Stimulated activated CD4-positive, alpha-beta T cell treated with anti-CD3 and anti-CD28 coated beads, Interleukin-12 subunit alpha, Interleukin-12 subunit beta, amount 100 ng/mL, for 48 hours (primary cell): ENCODE results near the gene ATG4C.
"Not testable (repeated sequence)": the region's sequence is repeated elsewhere in the genome, so short reads cannot be mapped to it uniquely, and the experiment has no call there.

Experiments
- DNase-seq, 3 donors: peaks; one replicate each; pipeline ENCODE4 v3.0.0-alpha.2; 2020; ENCODE audit warnings: low read depth in 2 of 3, low spot score in 1 of 3

ATG4C gene, protein sequence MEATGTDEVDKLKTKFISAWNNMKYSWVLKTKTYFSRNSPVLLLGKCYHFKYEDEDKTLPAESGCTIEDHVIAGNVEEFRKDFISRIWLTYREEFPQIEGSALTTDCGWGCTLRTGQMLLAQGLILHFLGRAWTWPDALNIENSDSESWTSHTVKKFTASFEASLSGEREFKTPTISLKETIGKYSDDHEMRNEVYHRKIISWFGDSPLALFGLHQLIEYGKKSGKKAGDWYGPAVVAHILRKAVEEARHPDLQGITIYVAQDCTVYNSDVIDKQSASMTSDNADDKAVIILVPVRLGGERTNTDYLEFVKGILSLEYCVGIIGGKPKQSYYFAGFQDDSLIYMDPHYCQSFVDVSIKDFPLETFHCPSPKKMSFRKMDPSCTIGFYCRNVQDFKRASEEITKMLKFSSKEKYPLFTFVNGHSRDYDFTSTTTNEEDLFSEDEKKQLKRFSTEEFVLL

DNA sequence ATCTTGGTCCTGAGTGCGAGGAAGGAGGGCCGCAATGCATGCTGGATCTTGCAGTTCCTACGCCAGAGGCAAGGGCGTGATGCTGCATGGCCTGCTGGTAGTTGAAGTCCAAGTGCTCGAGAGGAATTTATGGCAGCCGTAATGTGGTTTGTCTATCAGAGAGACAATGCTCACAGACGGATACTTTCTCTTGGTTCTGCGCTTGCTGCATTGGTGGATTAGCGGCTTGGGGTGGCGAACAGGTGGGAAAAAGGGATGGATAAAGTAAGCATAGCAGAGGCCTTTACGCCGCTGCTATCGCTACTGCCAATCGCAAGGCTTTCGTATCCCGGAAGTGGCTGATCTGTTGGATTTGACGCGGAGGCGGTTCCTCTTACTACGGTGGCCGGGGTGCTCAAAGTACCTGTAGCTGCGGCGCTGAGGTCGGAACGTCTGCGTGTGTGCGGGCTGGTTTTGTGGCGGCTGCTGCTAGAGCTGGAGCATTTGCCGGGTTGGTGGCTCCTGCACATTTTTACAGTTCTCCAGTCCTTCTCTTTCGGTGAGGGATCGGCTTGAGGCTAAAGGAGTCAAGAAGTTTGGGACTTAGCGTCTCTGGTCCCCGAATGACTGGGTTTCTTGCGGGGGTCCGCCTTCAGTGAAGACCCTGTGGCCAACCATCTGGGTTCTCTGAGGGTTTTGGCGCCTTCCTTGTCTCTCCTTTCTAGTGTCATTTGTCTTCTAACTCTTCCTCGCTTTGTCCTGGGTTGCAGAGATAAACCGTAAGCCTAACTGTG, at the start of gene ATG4C:
ATG4C (plus strand) TSS at position 397 of the 773 bp plus-strand sequence. CDS start 19,655 bp downstream, outside the sequence.
- DNase-seq = peak; percentile 83 to 87 (median 84)

DNA sequence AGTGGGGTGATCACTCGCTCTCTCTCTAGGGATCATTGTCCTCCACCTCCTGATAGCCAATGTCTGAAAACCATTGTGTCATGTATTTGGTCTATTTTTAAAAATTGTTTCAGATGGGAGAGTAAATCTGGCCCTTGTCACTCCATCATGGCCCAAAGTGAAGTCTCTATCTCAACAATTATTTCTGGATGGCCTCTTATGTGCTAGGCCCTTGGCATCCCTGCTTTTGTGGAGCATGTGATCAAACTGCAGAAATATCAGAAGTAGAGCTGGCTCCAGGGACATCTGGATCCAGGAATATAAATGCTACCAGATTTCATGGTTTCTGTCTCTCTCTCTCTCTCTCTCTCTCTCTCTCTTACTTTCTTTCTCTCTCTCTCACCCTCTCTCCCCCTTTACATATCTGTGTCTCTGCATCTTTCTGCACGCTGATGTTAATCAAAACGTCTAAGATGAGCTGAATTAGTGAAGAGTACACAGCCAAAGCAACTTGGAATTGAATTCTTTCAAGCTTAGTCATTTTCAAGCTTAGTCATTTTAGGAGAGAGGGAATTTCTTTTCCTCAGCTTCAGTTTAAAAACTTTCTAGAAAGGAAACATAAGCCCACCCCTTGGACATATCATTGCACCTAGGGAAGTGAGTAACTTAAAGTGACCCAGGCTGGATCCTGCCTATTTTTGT, 48.3 kb upstream of the ATG4C start:
- DNase-seq = no peak

DNA sequence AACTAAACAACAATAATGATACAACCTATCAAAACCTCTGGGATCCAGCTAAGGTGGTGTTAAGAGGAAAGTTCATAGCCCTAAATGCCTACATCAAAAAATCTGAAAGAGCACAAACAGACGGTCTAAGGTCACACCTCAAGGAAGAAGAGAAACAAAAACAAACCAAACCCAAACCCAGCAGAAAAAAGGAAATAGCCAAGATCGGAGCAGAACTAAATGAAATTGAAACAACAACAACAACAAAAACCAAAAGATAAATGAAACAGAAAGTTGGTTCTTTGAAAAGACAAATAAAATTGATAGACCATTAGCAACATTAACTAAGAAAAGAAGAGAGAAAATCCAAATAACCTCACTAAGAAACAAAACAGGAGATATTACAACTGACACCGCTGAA, 43.2 kb upstream of the ATG4C start:
- not testable (repeated sequence) for DNase-seq

DNA sequence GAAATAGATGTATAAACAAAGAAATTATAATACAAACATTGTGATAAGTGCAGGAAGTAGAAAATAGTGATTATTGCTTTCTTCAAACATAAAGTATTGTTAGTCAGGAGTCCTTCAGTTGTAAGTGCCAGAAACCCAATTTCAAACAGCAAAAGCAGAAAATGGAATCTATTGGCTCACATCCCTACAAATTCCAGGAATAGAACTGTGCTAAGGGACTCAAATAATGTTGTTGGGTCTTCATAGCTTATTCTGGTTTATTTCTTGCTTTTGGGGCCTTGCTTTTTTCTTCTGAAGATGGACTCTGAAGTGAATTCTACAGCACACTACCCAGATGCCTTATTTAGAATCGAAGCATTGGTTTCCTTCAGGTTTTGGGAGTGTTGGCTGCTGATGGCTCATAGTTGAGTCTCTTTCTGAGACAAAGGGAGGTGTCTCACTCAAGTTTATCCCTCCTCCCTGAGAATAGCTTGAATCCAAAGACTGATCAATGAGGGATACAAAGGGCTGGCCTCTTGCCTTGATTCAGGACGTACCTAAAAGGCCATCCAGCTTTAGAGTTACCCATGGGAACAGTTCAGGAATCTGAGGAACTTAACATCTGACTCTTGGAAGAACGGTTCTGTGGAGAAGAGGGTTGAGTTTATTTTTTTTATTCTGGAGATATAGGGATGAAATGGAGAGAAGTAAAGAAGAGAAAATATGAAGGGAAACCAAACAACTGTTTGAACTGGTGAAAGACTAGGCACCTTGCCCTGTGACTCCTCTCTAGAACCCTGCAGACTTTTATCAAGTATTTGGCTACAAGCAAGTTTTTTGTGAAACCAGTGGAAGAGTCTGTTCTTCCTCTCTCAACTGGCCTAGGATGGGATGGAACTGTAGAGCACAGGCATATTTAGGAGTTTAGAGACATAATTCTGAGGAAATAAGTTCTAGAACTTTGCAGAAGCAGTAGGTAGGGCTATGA, 39.0 kb upstream of the ATG4C start:
- DNase-seq = no peak

DNA sequence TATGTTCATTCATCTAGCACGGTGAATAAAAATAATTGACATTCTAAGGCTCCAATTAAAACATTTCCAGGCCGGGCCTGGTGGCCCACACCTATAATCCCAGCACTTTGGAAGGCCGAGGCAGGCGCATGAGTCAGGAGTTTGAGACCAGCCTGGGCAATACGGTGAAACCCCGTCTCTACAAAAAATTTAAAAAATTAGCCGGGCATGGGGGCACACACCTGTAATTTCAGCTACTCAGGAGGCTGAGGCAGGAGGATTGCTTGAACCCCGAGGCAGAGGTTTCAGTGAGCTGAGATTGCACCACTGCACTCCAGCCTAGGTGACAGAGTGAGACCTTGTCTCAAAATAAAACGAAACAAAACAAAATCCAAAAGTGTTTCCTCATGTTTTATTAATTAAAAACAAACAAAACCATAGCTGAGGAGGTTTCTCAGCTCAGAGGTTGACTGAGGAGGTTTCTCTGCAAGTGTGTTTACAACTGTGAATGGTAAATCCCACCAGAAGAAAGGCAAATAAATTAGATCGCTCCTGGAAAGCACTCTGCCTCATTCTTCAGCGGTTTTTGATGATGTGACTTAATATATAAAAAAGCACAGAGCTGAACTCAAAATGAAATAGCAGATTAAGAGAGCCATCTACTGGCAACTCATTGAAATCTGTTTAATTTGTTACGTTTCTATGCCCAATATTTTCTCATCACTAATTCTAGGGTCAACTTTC, 37.7 kb upstream of the ATG4C start:
- no peak for DNase-seq

DNA sequence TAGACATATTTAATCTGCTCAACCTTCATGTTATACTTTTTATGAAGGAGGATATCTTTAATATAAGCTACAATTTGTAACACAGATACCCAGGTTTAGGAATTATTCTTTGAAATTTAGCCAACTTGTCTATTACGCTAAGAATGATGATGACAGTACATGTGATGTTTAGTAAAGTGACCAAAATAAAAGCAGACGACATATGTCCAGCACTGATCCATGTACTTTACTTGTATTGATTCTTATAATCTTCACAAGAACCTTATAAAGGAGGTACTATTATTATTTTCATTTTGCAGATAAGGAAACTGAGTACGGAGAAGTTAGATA, 37.2 kb upstream of the ATG4C start:
- DNase-seq = no peak

DNA sequence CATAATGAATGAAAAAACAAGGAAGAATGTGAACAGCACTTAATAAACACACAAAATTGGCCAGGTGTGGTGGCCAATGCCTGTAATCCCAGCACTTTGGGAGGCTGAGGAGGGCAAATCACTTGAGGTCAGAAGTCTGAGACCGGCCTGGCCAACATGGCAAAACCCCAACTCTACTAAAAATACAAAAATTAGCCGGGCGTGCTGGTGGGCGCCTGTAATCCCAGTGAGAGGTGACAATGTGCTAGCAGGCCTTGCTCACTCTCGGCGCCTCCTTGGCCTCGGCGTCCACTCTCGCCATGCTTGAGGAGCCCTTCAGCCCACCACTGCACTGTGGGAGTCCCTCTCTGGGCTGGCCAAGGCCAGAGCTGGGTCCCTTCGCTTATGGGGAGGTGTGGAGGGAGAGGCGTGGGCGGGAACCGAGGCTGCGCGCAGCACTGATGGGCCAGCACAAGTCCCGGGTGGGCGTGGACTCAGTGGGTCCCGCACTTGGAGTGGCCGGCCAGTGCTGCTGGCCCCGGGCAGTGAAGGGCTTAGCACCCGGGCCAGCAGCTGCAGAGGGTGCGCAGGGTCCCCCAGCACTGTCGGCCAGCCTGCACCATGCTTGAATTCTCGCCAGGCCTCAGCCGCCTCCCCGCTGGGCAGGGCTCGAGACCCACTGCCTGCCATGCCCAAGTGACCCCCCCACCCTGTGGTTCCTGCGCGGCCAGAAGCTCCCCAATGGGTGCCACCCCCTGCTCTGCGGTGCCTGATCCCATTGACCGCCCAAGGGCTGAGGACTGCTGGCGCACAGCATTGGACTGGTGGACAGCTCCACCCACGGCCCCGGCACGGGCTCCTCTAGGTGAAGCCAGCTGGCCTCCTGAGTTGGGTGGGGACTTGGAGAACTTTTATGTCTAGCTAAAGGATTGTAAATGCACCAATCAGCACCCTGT, 30.6 kb upstream of the ATG4C start:
- no peak for DNase-seq

DNA sequence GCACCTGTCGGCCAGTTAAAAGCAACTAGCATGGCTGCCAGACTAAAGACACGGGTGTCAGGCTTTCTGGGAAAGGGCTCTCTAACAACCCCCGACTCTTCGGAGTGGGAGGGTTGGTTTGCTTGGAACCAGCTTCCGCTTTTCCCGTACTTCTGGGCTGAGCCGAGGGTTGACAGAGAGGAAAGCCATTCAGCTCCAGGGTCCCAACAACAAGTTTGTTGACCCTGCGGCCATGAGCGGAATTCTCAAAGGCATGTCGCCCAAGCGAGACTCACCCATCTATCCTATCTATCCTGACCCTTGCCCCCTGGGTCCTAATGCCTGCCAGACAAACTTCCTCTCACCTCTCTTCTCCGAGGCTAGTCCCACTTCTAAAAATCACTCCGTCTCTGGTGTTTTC, 29.0 kb upstream of the ATG4C start:
- DNase-seq = not testable (repeated sequence)

DNA sequence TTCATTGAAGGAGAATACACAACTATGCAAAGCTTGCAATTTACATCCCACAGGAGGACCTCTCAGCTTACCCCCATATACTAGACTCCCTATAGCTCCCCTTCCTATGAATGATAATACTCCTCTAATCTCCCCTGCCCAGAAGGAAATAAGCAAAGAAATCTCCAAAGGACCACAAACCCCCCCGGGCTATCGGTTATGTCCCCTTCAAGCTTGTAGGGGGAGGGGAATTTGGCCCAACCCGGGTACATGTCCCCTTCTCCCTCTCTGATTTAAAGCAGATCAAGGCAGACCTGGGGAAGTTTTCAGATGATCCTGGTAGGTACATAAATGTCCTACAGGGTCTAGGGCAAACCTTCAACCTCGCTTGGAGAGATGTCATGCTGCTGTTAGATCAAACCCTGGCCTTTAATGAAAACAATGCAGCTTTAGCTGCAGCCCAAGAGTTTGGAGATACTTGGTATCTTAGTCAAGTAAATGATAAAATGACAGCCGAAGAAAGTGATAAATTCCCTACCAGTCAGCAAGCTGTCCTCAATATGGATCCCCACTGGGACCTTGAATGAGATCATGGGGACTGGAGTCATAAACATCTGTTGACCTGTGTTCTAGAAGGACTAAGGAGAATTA, 27.6 kb upstream of the ATG4C start:
- DNase-seq = not testable (repeated sequence)

DNA sequence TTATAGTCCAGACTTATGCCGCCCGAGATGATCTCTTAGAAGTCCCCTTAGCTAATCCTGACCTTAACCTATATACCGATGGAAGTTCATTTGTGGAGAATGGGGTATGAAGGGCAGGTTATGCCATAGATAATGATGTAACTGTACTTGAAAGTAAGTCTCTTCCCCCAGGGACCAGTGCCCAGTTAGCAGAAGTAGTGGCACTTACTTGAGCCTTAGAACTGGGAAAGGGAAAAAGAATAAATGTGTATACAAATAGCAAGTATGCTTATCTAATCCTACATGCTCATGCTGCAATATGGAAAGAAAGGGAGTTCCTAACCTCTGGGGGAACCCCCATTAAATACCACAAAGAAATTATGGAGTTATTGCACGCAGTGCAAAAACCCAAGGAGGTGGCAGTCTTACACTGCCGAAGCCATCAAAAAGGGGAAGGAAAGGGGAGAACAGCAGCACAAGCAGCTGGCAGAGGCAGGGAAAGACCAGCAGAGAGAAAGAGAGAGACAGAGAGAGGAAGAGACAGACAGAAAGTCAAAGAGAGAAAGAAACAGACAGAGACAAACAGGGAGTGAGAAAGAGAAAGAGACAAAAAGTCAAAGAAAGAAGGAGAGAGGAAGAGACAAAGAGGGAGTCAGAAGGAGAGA, 24.6 kb upstream of the ATG4C start:
- not testable (repeated sequence) for DNase-seq

DNA sequence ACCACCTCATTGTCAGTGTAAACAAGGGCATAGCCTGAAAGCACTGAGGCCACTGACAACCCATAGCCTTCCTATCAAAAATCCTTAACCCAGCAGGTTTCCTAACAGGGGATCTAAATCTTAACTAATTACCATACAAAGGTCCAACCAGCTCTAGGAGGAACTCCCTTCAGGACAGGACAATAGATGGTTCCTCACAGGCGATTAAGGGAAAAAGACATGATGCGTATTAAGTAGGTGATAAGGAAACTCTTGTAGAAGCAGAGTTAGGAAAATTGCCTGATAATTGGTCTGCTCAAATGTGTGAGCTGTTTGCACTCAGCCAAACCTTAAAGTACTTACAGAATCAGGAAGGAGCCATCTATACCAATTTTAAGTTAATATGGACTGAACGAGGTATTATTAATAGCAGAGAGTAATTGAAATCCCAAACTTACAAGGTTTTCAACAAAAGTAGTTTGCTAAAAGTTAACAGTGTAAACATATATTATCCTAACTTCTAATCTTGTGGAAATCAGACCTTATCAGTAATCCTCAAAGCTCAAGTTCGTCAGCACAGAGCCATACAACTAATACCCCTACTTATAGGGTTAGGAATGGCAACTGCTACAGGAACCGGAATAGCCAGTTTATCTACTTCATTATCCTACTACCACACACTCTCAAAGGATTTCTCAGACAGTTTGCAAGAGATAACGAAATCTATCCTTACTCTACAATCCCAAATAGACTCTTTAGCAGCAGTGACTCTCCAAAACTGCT, 23.7 kb upstream of the ATG4C start:
- DNase-seq = not testable (repeated sequence)

DNA sequence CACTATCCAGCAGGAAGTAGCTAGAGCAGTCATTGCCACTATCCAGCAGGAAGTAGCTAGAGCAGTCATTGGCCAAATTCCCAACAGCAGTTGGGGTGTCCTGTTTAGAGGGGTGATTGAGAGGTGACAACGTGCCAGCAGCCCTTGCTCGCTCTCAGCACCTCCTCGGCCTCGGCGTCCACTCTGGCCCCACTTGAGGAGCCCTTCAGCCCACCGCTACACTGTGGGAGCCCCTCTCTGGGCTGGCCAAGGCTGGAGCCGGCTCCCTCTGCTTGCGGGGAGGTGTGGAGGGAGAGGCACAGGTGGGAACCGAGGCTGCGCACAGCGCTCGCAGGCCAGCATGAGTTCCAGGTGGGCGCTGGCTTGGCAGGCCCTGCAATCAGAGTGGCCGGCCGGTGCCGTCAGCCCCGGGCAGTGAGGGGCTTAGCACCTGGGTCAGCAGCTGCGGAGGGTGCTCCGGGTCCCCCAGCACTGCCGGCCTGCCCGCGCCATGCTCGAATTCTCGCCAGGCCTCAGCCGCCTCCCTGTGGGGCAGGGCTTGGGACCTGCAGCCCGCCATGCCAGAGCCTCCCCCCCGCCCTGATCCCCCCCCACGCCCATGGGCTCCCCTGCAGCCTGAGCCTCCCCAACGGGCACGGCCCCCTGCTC, 22.6 kb upstream of the ATG4C start:
- DNase-seq = not testable (repeated sequence)

DNA sequence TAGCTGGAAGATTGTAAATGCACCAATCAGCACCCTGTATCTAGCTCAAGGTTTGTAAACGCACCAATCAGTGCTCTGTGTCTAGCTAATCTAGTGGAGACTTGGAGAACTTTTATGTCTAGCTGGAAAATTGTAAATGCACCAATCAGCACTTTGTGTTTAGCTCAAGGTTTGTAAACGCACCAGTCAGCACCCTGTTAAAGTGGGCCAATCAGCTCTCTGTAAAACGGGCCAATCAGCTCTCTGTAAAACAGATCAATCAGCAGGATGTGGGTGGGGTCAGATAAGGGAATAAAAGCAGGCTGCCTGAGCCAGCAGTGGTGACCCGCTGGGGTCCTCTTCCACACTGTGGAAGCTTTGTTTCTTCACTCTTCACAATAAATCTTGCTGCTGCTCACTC, 21.9 kb upstream of the ATG4C start:
- DNase-seq = not testable (repeated sequence)

DNA sequence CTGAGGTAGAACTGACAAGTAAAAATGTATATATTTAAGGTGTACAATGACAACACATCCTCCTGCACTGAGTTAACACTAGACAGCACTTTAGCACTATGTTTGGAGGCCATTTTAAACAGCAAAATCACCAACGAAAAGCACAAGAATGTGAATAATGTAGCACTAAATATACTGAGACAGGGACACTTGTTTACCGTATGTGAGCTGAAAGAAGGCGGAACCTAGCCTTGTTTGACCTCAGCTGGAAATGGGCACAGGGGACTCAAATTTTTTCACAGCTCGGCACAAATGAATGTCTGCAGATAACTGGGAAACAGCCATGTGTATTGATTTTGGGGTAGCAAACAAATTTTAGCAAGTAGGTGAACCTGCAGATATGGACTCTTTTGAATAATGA, 18.0 kb upstream of the ATG4C start:
- no peak for DNase-seq

DNA sequence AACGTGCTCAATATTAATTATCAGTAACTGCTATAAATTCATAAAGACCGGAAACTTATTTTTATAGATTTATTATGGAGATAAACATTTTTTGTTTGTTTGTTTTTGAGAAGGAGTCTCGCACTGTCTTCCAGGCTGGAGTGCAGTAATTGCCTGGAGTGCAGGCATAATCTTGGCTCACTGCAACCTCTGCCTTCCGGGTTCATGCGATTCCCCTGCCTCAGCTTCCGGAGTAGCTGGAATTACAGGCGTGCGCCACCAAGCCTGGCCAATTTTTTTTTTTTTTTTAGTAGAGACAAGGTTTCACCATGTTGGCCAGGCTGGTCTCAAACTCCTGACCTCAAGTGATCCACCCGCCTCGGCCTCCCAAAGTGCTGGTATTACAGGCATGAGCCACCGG, 15.4 kb upstream of the ATG4C start:
- DNase-seq = not testable (repeated sequence)

DNA sequence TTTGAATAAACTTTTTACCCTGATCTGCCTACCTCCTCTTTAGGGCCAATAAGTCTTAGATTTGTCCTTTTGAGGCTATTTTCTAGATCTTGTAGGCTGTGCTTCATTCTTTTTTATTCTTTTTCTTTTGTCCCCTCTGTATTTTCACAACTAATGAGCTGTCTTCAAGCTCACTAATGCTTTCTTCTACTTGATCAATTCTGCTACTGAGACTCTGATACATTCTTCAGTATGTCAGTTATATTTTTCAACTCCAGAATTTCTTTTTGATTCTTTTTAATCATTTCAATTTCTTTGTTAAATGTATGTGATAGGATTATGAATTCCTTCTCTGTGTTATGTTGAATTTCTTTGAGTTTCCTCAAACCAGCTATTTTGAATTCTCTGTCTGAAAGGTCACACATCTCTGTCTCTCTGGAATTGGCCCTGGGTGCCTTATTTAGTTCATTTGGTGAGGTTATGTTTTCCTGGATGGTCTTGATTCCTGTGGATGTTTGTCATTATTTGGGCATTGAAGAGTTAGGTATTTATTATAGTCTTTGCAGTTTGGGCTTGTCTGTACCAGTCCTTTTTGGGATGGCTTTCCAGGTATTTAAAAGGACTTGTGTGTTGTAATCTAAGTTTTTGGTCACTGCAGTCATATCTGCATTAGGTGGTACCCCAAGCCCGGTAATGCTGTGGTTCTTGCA, 11.2 kb upstream of the ATG4C start:
- DNase-seq = no peak
